Activated naive CD4-positive, alpha-beta T cell treated with anti-CD3 and anti-CD28 coated beads, Interleukin-2, amount 10 ng/mL, durations not matched to agents 7 days and 5 days (primary cell): ENCODE measurements around the gene TTI1.
"Not testable (repeated sequence)": the region's sequence is repeated elsewhere in the genome, so short reads cannot be mapped to it uniquely, and the experiment has no call there.

ENCODE experiments used
- CTCF ChIA-PET: fragments of 350-600 bp; sonication (Branson Sonifier 250); formaldehyde crosslinking; loops from one replicate; lab custom pipeline; 2021; ENCODE audit warnings: antibody characterized with exemption; lab: Charles Lee
- DNase-seq: peaks from one replicate; pipeline ENCODE4 v3.0.0-alpha.2; 2020
- H3K27ac Mint-ChIP-seq: one replicate; pipeline ENCODE4 v1.8.0; 2021; ENCODE audit warnings: mild to moderate bottlenecking, moderate library complexity, mixed read lengths
- H3K27me3 Mint-ChIP-seq: one replicate; pipeline ENCODE4 v1.8.0; 2021; ENCODE audit warnings: mild to moderate bottlenecking, mixed read lengths
- H3K36me3 Mint-ChIP-seq: one replicate; pipeline ENCODE4 v1.8.0; 2021; ENCODE audit warnings: mixed read lengths
- H3K4me1 Mint-ChIP-seq: one replicate; pipeline ENCODE4 v1.8.0; 2021; ENCODE audit warnings: mixed read lengths
- H3K4me3 Mint-ChIP-seq: one replicate; pipeline ENCODE4 v1.8.0; 2021; ENCODE audit warnings: mild to moderate bottlenecking, moderate library complexity, mixed read lengths
- H3K9me3 Mint-ChIP-seq: one replicate; pipeline ENCODE4 v1.8.0; 2021; ENCODE audit warnings: mixed read lengths

The TTI1 gene

GRCh38 chr20:37970856-37971245 lies 62.4 kb downstream of the TTI1 start:
- Mint-ChIP-seq H3K4me1 (no peaks in the 10 kb centered on the region), H3K4me3 (no peak overlapping the region), H3K27ac (no peak overlapping the region), H3K27me3 (peaks cover 7% of the 10 kb centered on the region), H3K9me3 (peaks cover 2% of the 10 kb centered on the region), H3K36me3 (no peaks in the 10 kb centered on the region)
- no peak for DNase-seq
- CTCF ChIA-PET = interaction anchor here (0.6 to 0.9 kb wide), 3 partner anchors 22 to 55 kb away, joined by 3 read pairs; no protein-coding TSS in a partner anchor

GRCh38 chr20:37969949-37970855 lies 63.1 kb downstream of the TTI1 start:
- H3K27ac Mint-ChIP-seq = no peak overlapping the region
- H3K36me3 Mint-ChIP-seq = no peaks in the 10 kb centered on the region
- no peak overlapping the region for H3K4me3 Mint-ChIP-seq
- H3K9me3 Mint-ChIP-seq = peaks cover 2% of the 10 kb centered on the region
- CTCF ChIA-PET = interaction anchor here (0.6 to 0.9 kb wide), 3 partner anchors 23 to 55 kb away, joined by 3 read pairs; no protein-coding TSS in a partner anchor
- peaks cover 7% of the 10 kb centered on the region for H3K27me3 Mint-ChIP-seq
- DNase-seq = no peak
- no peaks in the 10 kb centered on the region for H3K4me1 Mint-ChIP-seq

DNA sequence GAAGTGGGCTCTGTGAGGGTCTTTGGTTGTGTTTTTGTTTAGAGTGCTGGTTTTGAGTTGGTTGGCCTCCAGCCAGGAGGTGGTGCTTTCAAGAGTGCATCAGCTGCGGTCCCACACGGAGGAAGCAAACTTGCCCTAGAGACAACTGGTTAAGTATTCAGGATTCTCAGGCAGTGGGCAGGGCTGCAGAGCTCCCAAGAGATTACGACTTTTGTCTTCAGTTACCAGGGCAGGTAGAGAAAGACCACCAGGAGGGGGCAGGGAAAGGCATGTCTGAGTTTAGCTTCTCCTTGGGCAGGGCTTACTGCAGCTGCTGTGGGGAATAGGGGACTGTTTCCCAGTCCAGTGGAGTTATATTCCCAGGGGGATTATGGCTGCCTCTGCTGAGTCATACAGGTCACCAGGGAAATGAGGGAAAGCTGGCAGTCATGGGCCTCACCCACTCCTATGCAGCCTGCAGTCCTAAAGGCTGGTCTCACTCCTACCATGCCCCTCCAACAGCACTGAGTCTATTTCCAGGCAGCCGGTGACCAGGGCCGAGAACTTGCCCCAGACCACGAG lies 64.3 kb downstream of the TTI1 start:
- H3K4me1 Mint-ChIP-seq = no peaks in the 10 kb centered on the region
- H3K27me3 Mint-ChIP-seq = peaks cover 7% of the 10 kb centered on the region
- no peak for DNase-seq
- no peak overlapping the region for H3K27ac Mint-ChIP-seq
- H3K36me3 Mint-ChIP-seq = no peaks in the 10 kb centered on the region
- CTCF ChIA-PET = no interaction called here
- H3K4me3 Mint-ChIP-seq = no peak overlapping the region
- H3K9me3 Mint-ChIP-seq = peaks cover 2% of the 10 kb centered on the region

DNA sequence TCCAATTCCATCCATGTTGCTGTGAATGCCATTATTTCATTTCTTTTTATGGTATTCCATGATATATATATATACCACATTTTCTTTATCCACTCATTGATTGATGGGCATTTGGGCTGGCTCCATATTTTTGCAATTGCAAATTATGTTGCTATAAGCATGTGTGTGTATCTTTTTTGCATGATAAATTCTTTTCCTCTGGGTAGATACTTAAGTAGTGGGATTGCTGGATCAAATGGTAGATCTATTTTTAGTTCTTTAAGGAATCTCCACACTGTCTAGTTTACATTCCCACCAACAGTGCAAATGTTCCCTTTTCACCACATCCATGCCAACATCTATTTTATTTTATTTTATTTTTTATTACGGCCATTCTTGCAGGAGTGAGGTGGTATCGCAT lies 69.8 kb downstream of the TTI1 start:
- DNase-seq, H3K4me1 Mint-ChIP-seq, H3K9me3 Mint-ChIP-seq, H3K4me3 Mint-ChIP-seq, H3K27me3 Mint-ChIP-seq, H3K36me3 Mint-ChIP-seq, CTCF ChIA-PET, H3K27ac Mint-ChIP-seq: not testable (repeated sequence)

DNA sequence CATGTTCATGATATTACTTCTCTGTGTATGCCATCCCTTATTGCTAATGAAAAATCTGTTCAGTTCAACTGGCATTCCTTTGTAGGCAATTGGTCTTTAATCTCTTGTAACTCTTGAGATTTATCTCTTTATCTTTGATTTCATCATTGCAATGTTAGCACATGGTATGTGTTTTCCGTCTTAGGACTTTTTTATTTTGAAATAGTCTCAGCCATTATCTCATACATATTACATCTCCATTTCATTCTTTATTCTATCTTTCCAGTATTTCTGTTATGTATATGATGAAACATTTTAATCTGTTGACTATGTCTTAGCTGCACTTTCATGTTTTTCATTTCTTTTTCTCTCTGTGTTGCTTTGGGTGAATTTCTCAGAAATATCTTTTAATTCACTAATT lies 72.2 kb downstream of the TTI1 start:
- H3K4me1 Mint-ChIP-seq = no peaks in the 10 kb centered on the region
- H3K9me3 Mint-ChIP-seq = no peaks in the 10 kb centered on the region
- no peaks in the 10 kb centered on the region for H3K36me3 Mint-ChIP-seq
- H3K27ac Mint-ChIP-seq = no peak overlapping the region
- H3K27me3 Mint-ChIP-seq = peaks cover 14% of the 10 kb centered on the region
- CTCF ChIA-PET = no interaction called here
- no peak overlapping the region for H3K4me3 Mint-ChIP-seq
- no peak for DNase-seq

GRCh38 chr20:37958856-37959520 lies 74.3 kb downstream of the TTI1 start:
- no peaks in the 10 kb centered on the region for H3K36me3 Mint-ChIP-seq
- H3K9me3 Mint-ChIP-seq = no peaks in the 10 kb centered on the region
- peaks cover 21% of the 10 kb centered on the region for H3K27me3 Mint-ChIP-seq
- H3K27ac Mint-ChIP-seq = no peak overlapping the region
- no peak overlapping the region for H3K4me3 Mint-ChIP-seq
- no peaks in the 10 kb centered on the region for H3K4me1 Mint-ChIP-seq
- DNase-seq = no peak
- CTCF ChIA-PET = no interaction called here

GRCh38 chr20:37956107-37956585 lies 77.1 kb downstream of the TTI1 start:
- H3K36me3 Mint-ChIP-seq = no peaks in the 10 kb centered on the region
- no peaks in the 10 kb centered on the region for H3K9me3 Mint-ChIP-seq
- CTCF ChIA-PET = no interaction called here
- no peak overlapping the region for H3K4me3 Mint-ChIP-seq
- H3K27me3 Mint-ChIP-seq = peaks cover 21% of the 10 kb centered on the region
- no peak overlapping the region for H3K27ac Mint-ChIP-seq
- no peaks in the 10 kb centered on the region for H3K4me1 Mint-ChIP-seq
- no peak for DNase-seq

DNA sequence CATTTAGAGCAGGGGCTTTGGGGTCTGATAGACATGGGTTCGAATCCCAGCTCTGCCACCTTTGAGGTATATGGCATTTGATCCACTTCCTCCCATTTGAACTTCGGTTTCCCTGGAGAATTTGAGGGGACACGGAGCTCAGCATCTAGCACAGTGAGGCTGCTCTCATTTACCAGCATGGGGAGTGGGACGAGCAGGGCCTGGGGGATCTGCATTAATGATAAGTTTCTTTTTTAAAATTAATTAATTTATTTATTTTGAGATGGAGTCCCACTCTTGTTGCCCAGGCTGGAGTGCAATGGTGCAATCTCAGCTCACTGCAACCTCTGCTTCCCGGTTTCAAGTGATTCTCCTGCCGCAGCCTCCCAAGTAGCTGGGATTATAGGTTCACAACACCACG lies 77.7 kb downstream of the TTI1 start:
- DNase-seq = no peak
- no peaks in the 10 kb centered on the region for H3K9me3 Mint-ChIP-seq
- no peak overlapping the region for H3K4me3 Mint-ChIP-seq
- CTCF ChIA-PET = no interaction called here
- H3K27me3 Mint-ChIP-seq = peaks cover 21% of the 10 kb centered on the region
- H3K27ac Mint-ChIP-seq = no peak overlapping the region
- no peaks in the 10 kb centered on the region for H3K4me1 Mint-ChIP-seq
- H3K36me3 Mint-ChIP-seq = no peaks in the 10 kb centered on the region

GRCh38 chr20:37954626-37955025 lies 78.6 kb downstream of the TTI1 start:
- peaks cover 17% of the 10 kb centered on the region for H3K27me3 Mint-ChIP-seq

GRCh38 chr20:37954190-37954589 lies 79.1 kb downstream of the TTI1 start:
- H3K4me3 Mint-ChIP-seq = no peak overlapping the region

More at GRCh38 chr20:37954626-37955025, 78.6 kb downstream of the TTI1 start:
- Mint-ChIP-seq H3K9me3 (no peaks in the 10 kb centered on the region), H3K27ac (no peak overlapping the region), H3K36me3 (no peaks in the 10 kb centered on the region), H3K4me3 (no peak overlapping the region), H3K4me1 (no peaks in the 10 kb centered on the region)
- DNase-seq = no peak
- CTCF ChIA-PET = no interaction called here

DNA sequence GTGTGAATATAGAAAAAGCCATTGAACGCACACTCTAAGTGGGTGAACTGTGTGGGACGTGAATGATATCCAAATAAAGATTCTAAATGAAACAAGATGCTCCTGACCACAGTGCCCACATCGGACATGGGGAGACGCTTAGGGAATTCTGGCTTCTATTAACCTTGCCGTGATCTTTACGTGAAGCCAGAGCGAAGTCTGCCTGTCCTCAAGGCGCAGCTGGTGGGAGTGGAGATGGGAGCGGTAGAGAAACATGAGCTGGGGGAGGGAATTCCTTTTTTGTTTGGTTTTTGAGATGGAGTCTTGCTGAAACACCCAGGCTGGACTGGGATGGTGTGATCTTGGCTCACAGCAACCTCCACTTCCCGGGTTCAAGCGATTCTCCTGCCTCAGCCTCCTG lies 84.3 kb downstream of the TTI1 start:
- Mint-ChIP-seq H3K4me1 (no peaks in the 10 kb centered on the region), H3K27ac (no peak overlapping the region), H3K36me3 (no peaks in the 10 kb centered on the region), H3K9me3 (peaks cover 2% of the 10 kb centered on the region), H3K27me3 (no peaks in the 10 kb centered on the region), H3K4me3 (no peak overlapping the region)
- no peak for DNase-seq
- CTCF ChIA-PET = no interaction called here

More at GRCh38 chr20:37954190-37954589, 79.1 kb downstream of the TTI1 start:
- Mint-ChIP-seq H3K4me1 (no peaks in the 10 kb centered on the region), H3K27me3 (peaks cover 17% of the 10 kb centered on the region), H3K9me3 (no peaks in the 10 kb centered on the region), H3K27ac (no peak overlapping the region), H3K36me3 (no peaks in the 10 kb centered on the region)
- DNase-seq = no peak
- CTCF ChIA-PET = no interaction called here

DNA sequence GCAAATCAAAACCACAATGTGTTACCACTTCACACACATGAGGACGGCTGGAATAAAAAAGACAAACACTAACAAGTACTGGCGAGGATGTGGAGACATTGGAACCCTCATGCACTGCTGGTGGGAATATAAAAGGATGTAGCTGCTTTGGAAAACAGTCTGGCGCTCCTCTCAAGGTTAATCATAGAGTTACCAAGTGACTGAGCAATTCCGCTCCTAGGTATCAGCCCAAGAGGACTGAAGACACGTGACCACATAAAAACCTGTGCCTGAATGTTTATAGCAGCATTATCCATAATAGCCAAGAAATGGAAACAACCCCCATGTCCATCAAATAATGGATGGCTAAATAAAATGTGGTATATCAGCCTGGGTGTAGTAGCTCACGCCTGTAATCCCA lies 85.3 kb downstream of the TTI1 start:
- Mint-ChIP-seq H3K9me3 (peaks cover 2% of the 10 kb centered on the region), H3K36me3 (no peaks in the 10 kb centered on the region)
- CTCF ChIA-PET = no interaction called here

GRCh38 chr20:37946946-37947345 lies 86.3 kb downstream of the TTI1 start:
- Mint-ChIP-seq H3K27me3 (no peaks in the 10 kb centered on the region), H3K9me3 (peaks cover 2% of the 10 kb centered on the region), H3K27ac (no peak overlapping the region), H3K36me3 (no peaks in the 10 kb centered on the region), H3K4me1 (no peaks in the 10 kb centered on the region), H3K4me3 (no peak overlapping the region)
- no peak for DNase-seq
- CTCF ChIA-PET = no interaction called here

More for the DNA sequence above, 85.3 kb downstream of the TTI1 start:
- no peak for DNase-seq
- Mint-ChIP-seq H3K4me1 (no peaks in the 10 kb centered on the region), H3K27me3 (no peaks in the 10 kb centered on the region), H3K27ac (no peak overlapping the region), H3K4me3 (no peak overlapping the region)

DNA sequence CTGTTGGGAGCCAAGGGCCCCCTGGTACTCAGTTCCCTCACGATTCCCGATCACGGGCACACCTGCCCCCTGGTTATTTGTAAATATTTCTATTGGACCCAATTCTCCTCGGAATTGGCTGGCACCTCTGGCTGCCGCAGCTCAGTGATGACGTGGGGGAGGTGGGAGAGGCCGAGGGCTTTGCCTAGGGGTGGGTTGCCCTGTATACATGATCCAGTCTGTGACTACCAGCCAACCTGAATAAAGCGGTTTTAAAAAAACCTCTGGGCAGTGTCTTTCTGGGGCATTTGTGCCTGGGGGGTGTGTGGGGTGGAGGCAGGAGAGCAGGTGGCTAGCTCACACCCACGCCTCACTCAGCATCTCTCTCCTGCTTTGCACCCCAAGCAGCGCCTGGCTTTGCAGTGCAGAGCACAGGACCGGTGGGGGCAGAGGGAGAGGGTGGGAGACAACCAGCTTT lies 88.1 kb downstream of the TTI1 start:
- CTCF ChIA-PET = no interaction called here
- Mint-ChIP-seq H3K27me3 (no peaks in the 10 kb centered on the region), H3K27ac (no peak overlapping the region), H3K4me1 (no peaks in the 10 kb centered on the region), H3K9me3 (peaks cover 2% of the 10 kb centered on the region), H3K4me3 (no peak overlapping the region), H3K36me3 (no peaks in the 10 kb centered on the region)
- no peak for DNase-seq
